ENCODE data around the gene ARHGAP9.

The ARHGAP9 gene

GRCh38 chr12:57454566-57455373 is 24.9 kb downstream of the ARHGAP9 start, which contains the start of gene INHBE (continued):
- peak; percentile 75 for TF ChIP-seq ZNF692 (tag by site-specific recombination; IDR thresholded peaks at IDR 0.05)
- TF ChIP-seq SETDB1 (IDR thresholded peaks at IDR 0.05; ENCODE audit: insufficient read length, low read length) = no peak
- no peak for TF ChIP-seq ZNF521 (tag by site-specific recombination; IDR thresholded peaks at IDR 0.05)
- 0 out of 2 replicates have a peak, but pooled peaks have one; percentile 14 for TF ChIP-seq ZSCAN23 (tag by site-specific recombination; IDR thresholded peaks at IDR 0.05)
- peak; percentile 89 for TF ChIP-seq ZEB2 (tag by site-specific recombination; IDR thresholded peaks at IDR 0.05)
- TF ChIP-seq FEZF1 (tag by site-specific recombination; IDR thresholded peaks at IDR 0.05) = 0 out of 2 replicates have a peak, but pooled peaks have one; percentile 10
- TF ChIP-seq ELK4 (IDR thresholded peaks at IDR 0.05; ENCODE audit: borderline replicate concordance, low read depth, low read length) = no peak
- TF ChIP-seq ZSCAN18 (tag by site-specific recombination; IDR thresholded peaks at IDR 0.05) = 0 out of 2 replicates have a peak, but pooled peaks have one; percentile 56
- TF ChIP-seq PRDM10 (tag by site-specific recombination; IDR thresholded peaks at IDR 0.05) = peak; percentile 82
- no peak for TF ChIP-seq ZNF664 (tag by site-specific recombination; IDR thresholded peaks at IDR 0.05)
- no peak for TF ChIP-seq ZNF704 (tag by site-specific recombination; IDR thresholded peaks at IDR 0.05)
- TF ChIP-seq ZNF37A (tag by site-specific recombination; IDR thresholded peaks at IDR 0.05) = no peak
- peak; percentile 76 for TF ChIP-seq SP3 (tag by site-specific recombination; IDR thresholded peaks at IDR 0.05)
- TF ChIP-seq, protein P1, sequence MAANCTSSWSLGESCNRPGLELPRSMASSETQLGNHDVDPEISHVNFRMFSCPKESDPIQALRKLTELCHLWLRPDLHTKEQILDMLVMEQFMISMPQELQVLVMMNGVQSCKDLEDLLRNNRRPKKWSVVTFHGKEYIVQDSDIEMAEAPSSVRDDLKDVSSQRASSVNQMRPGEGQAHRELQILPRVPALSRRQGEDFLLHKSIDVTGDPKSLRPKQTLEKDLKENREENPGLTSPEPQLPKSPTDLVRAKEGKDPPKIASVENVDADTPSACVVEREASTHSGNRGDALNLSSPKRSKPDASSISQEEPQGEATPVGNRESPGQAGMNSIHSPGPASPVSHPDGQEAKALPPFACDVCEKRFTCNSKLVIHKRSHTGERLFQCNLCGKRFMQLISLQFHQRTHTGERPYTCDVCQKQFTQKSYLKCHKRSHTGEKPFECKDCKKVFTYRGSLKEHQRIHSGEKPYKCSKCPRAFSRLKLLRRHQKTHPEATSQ (tag by site-specific recombination; IDR thresholded peaks at IDR 0.05) = no peak
- TF ChIP-seq ZNF791 (tag by site-specific recombination; IDR thresholded peaks at IDR 0.05) = no peak
- TF ChIP-seq ZBTB7A (tag by site-specific recombination; IDR thresholded peaks at IDR 0.05; ENCODE audit: low read depth) = no peak
- TF ChIP-seq ZNF433 (tag by site-specific recombination; IDR thresholded peaks at IDR 0.05; ENCODE audit: low read depth) = no peak
- no peak for TF ChIP-seq ZNF146 (tag by site-specific recombination; IDR thresholded peaks at IDR 0.05)
- TF ChIP-seq, protein P2, sequence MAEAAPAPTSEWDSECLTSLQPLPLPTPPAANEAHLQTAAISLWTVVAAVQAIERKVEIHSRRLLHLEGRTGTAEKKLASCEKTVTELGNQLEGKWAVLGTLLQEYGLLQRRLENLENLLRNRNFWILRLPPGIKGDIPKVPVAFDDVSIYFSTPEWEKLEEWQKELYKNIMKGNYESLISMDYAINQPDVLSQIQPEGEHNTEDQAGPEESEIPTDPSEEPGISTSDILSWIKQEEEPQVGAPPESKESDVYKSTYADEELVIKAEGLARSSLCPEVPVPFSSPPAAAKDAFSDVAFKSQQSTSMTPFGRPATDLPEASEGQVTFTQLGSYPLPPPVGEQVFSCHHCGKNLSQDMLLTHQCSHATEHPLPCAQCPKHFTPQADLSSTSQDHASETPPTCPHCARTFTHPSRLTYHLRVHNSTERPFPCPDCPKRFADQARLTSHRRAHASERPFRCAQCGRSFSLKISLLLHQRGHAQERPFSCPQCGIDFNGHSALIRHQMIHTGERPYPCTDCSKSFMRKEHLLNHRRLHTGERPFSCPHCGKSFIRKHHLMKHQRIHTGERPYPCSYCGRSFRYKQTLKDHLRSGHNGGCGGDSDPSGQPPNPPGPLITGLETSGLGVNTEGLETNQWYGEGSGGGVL (tag by site-specific recombination; IDR thresholded peaks at IDR 0.05) = peak; percentile 86
- no peak for TF ChIP-seq ZNF174 (tag by site-specific recombination; IDR thresholded peaks at IDR 0.05)
- peak; percentile 35; the same call in 1 of the 2 replicates for TF ChIP-seq ZBTB20 (tag by site-specific recombination; IDR thresholded peaks at IDR 0.05)
- TF ChIP-seq, protein P3, sequence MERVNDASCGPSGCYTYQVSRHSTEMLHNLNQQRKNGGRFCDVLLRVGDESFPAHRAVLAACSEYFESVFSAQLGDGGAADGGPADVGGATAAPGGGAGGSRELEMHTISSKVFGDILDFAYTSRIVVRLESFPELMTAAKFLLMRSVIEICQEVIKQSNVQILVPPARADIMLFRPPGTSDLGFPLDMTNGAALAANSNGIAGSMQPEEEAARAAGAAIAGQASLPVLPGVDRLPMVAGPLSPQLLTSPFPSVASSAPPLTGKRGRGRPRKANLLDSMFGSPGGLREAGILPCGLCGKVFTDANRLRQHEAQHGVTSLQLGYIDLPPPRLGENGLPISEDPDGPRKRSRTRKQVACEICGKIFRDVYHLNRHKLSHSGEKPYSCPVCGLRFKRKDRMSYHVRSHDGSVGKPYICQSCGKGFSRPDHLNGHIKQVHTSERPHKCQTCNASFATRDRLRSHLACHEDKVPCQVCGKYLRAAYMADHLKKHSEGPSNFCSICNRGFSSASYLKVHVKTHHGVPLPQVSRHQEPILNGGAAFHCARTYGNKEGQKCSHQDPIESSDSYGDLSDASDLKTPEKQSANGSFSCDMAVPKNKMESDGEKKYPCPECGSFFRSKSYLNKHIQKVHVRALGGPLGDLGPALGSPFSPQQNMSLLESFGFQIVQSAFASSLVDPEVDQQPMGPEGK (tag by site-specific recombination; IDR thresholded peaks at IDR 0.05) = peak; percentile 100
- TF ChIP-seq ZNF10 (tag by site-specific recombination; IDR thresholded peaks at IDR 0.05) = no peak
- TF ChIP-seq ZBTB8A (tag by site-specific recombination; IDR thresholded peaks at IDR 0.05) = no peak

Measured in HEK293 (cell line).